GM04503 (cell line): ENCODE measurements around the gene ADAM17.
"Not testable (repeated sequence)": the region's sequence is repeated elsewhere in the genome, so short reads cannot be mapped to it uniquely, and the experiment has no call there.

Source experiments
- DNase-seq: peaks from one replicate; pipeline ENCODE4 v3.0.0-alpha.2; 2012; ENCODE audit warnings: low read depth

The ADAM17 gene

DNA sequence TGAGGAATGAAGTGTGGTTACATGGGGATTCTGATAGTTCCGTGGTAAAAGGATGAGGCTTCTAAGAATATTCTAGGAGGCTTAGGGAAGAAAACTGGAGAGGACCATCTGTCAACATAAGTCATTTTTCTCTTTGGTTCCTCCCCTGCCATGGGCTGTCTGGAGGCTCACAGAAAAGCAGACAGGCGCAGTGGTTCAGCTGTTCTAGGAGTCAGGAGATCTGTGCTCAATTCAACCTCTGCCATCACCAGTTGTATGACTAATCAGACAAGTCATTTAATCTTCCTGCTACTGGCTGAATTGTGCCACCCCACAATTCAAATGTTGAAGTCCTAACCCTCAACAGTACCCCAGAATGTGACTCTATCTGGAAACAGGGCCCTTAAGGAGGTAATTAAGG is 36.4 kb downstream of the ADAM17 start:
- DNase-seq = no peak

DNA sequence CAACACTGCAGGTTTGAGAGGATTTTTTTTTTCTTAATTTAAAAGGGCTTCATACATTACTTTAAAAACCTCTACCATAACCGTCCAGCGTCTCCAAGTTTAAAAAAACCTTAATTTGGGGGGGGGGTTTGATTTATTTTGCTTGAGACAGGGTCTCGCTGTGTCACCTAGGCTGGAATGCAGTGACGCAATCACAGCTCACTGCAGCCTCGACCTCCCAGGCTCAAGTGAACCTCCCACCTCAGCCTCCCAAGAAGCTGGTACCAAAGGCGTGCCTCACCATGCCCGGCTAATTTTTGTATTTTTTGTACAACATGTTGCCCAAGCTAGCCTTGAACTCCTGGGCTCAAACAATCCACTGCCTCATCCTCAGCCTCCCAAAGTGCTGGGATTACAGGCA is 36.9 kb downstream of the ADAM17 start:
- no peak for DNase-seq

DNA sequence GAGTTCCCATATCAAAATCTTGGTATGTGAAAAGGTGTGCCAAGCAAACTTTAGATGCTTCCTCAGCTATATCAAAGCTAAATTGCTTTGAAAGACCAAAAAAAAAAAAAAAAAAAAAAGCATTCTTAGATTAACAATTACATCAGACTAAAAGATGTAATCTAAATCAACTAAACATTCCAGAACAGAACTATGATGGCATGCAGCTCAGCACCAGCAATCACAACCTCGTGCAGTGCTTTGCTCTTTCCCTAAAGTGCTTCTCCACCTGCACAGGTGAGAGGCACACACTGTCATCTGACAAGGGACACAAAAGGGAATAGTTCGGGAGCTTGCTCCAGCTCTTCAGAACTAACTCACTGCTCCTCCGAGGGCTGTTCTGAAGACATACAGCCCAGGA is 37.5 kb downstream of the ADAM17 start:
- DNase-seq = no peak

DNA sequence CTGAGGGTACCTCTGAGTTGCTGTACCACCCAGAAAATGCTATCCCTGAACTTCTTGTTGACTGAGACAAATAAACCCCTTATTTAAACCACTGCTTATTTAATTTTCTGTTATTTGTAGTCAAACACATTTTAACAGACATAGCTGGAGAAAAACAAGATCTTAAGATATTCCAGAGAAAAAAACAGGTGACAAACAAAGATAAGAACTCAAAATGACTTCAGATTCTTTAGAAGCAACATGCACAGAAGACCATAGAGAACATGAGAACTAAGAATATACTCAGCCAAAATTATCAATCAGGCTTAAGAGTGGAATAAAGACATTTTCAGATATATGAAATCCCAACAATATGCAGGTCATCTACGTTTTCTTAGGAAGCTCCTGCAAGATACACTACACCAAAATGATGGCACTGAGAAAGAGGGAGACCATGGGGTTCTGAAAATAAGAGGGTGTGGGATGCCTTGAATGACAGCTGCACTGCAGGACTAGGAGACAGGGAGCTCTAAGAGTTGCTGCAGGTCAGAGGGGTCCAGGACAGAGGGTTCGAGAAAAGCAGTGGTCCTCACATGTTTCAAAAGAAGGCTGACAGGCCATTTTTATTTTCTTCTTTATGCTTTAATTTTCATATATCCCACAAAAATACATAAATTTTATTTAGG is 38.4 kb downstream of the ADAM17 start:
- no peak for DNase-seq

DNA sequence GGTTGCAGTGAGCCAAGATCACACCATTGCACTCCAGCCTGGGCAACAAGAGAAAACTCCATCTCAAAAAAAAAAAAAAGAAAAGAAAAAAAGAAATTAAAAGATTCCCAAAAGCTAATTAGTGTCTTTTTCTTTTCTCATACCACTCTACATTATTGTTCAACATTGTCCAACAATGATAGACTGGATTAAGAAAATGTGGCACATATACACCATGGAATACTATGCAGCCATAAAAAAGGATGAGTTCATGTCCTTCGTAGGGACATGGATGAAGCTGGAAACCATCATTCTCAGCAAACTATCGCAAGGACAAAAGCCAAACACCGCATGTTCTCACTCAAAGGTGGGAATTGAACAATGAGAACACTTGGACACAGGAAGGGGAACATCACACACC is 41.7 kb downstream of the ADAM17 start:
- not testable (repeated sequence) for DNase-seq

DNA sequence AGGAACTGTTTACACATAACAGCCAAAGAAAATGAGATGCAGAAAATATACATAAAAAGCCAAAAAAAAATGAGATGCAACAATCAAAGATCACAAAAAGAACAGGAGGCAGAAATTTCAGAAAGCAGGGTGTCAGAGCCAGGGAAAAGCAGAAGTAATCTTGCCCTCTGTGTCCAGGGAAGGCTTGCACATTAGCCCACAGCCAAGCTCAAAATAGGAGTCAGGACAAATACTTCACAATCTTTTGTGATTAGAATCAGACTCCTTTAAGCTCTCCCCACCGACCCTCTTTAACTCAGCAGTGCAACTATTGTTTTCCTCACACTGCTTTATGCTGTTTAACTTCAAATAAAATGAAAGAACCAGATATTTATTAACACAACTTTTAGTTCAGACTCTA is 46.7 kb downstream of the ADAM17 start:
- DNase-seq = no peak

DNA sequence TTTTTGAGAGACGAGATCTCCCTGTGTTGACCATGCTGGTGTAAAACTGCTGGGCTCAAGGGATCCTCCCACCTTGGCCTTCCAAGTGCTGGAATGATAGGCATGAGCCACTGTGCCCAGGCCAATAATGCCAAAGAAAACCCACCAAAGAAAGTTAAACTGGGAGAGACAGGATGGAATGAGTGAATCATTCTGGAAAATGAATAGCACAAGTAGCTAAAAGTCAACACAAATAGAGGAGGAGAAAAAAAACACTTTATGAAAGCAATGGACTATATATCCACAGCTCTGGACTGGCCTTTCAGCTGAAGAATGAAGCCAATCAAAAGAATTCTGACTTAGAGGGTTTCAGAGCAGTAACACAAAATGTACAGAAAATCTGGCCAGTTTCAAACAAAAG is 57.4 kb downstream of the ADAM17 start:
- no peak for DNase-seq

DNA sequence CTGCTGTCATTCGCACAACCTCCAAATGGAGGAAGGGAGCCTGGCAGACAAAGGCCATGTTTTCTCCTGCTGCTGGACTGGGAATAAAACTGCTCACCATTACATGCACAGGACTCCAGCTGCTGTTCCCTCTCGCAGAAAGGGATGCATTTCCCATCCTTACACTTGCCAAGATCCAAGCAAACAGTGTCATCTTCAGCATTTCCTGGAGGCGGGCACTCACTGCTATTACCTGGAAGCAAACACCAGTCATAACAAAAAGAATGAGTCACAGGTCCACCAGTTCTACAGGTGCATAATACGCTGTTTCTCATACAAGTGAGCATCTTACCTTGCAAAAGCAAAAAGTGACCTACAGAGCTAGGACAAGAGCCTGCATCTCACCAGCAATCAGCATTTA is 58.6 kb downstream of the ADAM17 start:
- no peak for DNase-seq

DNA sequence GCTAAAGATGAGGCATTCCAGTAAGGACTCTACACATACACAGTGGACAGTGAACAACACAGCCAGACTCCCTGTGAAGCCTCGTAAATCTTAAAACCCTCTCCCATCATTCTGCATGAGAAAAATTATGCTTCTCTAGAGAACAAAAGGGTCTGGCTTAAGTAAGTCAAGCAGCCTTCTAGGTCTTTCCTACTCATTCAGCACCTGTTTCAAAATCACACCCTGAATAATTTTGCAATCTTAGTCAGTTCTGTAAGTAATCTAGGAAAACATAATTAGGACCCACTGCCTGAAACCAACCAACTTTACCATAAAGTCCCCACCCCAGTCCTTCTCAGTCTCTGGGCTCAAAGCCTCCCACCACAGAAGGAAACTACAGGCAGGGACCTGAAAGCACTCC is 61.5 kb downstream of the ADAM17 start:
- no peak for DNase-seq

DNA sequence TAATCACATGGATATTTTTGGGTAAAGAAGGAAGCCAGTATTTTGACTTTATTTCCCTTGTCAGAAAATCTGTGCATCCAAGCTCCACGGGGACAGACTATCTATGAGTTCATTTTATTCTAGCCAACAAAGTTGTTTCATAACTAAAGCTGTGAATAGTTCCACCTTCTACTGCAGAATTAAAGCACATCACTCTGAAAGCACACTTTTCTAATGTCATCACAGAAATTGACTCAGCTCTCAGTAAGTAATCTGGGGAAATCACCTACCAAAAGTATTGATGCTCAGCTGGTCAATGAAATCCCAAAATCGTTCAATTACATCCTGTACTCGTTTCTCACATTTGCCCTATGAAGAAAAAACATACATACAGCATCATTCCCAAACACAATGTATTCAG is 62.2 kb downstream of the ADAM17 start:
- no peak for DNase-seq

DNA sequence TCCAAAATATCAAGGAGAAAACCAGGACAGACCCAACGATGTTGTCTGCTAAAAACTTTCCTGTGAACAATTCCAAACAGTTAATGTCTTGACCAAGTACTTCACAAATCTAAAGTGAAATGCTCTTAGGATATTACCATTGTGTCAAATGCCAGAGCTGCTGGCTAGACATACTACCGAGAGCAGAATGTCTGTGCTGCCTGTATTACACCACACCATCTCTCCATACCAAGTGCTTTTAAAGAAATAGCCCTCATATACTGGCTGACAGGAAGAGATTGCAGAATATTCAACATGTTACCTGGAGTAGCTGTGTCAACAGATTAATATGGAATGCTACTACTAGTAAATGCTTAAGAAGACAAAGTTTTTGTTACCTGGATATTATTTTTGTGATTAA is 62.7 kb downstream of the ADAM17 start:
- no peak for DNase-seq

DNA sequence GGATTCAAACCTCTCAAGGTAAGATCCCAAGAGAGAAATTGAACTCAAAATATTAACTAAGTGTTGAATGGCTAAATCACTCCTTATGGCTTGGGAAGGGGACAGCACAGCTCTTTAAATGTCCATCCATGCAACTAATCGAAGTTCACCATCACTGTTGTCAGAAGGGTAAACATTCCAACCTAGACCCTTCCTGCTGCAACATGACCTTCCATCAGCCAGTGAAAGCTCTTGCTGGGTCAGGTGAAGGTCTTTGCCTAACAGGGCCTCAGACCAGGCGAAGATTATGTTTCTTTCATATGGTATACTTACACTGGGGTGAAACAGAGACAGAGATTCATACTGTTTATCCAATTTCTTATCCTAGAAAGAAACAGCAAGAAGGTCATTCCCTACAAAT is 64.8 kb downstream of the ADAM17 start:
- no peak for DNase-seq

DNA sequence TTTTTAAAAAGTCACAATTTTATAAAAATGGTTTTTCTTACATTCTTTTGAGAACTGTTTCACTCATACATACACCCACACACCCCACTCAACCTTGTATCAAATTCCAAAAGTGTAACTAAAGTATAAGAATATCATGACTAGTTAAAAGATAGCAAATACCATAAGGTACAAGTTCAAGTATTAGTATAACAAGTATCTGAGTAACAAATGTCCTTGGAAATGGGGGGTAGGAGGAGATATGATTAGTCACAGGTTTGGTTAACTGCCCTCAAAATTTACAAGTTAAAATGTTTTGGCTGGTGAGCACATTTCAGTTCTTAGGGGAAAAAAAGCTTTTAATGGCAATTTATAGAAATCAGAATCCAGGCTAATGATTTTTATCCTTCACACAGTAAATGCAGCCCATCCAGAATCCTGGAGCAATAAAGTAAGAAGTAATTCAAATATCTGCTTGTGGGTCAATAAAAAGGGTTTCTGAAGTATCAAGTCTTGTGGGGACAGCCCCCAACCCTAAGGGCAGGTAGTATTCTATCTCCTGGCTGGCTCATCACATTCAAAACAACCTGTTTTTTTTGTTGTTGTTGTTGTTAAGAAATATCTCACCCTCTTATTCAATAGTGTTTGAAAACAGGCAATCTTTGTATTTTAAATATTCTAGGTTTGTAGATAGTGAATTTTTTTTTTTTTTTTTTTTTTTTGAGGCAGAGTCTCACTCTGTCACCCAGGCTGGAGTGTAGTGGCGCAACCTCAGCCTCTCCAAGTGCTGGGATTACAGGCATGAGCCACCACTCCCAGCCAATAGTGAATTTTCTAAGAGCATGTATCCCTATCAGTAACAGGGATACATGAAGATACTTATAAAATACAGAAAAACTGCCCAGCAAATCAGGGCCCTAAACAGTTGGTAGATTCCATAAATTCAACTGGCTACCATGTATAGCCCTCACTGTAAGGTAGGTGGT is 66.8 kb downstream of the ADAM17 start:
- no peak for DNase-seq

DNA sequence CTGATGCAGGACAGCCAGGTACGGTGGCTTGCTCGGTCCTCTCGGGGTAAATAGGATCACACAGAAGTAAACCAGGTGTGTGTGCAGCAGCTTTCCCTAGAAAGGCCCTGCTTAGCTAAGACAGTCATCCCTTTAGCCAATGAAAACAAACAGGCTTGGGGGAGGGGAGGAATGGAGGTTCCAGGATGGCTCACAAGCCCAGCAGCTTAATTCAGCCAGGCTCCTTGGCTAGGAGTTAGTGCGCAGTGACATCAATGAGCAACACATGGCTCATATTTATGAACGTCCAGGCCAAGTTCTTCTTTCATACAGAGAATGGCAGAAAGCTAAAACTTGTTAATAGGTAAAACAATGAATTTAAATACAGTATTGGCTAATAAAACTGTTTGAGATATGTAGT is 71.1 kb downstream of the ADAM17 start:
- DNase-seq = no peak

DNA sequence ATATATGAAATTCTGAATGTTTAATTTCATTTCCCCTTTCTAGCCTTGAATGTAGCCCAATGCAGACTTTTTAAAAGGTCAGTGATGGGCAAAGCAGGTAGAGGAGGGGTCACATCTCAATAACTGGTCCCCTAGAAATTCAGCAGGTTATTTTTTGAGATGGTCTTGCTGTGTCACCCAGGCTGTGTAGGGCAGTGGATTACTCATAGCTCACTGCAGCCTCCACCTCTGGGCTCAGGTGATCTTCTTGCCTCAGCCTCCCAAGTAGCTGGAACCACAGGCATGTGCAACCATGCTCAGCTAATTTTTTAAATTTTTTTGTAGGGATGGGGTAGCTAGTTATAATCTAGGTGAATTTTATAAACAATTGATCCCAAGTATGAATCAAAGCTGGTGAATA is 72.5 kb downstream of the ADAM17 start:
- DNase-seq = no peak

DNA sequence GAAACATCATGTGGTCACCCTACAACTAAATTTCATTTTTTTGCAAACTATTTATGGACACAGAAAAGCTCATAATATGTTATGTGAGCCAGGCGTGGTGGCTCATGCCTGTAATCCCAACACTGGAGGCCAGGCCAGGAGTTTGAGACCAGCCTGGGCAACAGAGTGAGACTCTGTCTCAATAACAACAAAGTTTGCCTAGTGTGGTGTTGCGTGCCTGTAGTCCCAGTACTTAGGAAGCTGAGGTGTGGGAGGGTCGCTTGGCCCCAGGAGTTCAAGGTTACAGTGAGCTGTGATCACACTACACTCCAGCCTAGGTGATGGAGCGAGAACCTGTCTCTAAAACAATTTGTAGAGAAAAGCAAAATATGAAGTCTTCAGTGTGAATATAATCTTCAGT is 75.5 kb downstream of the ADAM17 start:
- DNase-seq = no peak

DNA sequence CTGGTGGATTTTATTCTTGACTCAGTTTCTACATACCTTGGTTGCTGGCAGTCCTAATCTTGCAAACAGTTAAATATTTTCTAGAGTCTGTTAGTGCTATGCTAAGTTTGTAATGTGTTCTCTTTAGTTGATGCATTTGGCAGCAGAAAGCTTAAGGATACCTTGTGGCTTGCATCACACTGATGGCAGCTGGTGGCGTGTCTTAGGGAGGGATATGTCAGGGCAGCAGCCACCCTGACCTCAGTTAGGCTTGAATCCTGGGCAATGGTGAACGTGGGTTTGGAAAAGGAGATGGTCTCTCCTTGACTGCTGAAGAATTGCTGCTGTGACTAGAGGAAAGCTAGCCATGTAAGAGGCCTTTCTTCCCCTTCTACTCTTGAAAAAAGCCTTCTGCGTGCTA is 77.1 kb downstream of the ADAM17 start:
- no peak for DNase-seq

DNA sequence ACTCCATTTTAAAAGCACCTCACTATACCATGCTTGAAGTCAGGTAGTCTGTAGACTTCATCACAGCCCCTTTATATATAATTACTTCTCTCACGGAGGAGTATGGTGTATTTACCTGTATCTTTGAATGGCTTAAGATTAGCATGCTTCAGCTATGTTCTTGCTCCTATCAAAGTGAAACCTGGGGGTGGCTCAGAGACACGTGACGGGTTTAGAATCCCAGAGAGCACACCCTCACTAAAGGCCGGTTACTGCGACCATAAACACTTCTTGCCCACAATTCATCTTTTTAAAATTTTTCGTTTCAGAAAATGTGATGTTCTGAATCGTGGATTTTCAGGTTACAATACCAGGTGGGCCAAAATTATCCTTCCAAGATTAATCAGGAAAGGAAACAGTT is 77.7 kb downstream of the ADAM17 start:
- DNase-seq = no peak

DNA sequence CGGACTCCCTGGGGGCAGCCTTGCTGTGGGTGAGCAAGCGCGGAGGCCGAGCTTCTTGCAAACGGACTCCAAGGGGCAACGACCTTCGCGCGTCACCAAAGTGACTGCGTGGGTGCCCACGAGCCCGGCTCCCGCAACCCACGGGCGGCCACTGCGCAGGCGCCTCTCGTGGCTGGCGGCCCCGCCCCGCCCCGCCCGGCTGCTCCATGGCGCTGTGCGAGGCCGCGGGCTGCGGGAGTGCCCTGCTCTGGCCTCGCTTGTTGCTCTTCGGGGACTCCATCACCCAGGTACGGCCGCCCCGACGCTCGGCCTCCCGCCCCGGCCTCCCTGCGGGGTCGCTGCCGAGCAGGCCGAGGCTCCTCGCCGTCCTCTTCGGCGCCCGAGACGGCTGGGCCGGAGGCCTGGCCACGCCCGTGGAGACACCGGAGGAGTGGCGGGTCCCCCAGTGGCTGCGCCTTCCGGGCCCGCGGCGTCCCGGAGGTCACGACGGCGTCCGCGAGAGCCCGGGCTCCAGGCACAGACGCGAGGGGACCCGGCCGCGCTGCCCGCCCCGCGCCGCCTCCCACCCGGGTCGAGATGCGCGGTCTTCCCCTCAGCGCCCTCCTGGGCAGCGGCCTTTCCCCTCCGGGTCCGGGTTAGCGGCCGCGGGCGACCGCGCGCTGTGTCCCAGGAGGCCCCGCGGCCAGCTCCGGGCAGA is 81.1 kb downstream of the ADAM17 start, which contains the start of gene IAH1:
Gene IAH1, plus strand, starts transcription at position 191 of the 697 bp plus-strand sequence. Its CDS starts 16 bp downstream, at position 207.
- no peak for DNase-seq

DNA sequence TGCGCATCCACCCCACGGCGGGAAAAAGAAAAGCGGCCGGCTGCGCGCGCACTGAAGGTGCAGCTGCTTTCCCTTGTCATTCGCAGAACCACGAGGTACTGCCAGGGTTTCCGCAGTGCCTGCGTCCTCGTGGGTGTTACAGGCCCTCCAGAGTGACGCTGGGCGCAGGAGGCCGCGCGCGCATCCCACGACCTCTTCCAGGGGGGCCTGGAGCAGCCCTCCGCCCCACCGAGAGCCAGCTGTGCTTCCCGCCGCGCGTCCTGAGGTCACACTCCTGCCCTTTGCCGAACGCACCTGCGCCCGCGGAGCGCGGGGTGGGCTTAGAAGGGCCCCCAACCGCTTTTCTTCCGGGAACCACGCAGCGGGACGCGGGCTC is 81.7 kb downstream of the ADAM17 start:
- DNase-seq = no peak

DNA sequence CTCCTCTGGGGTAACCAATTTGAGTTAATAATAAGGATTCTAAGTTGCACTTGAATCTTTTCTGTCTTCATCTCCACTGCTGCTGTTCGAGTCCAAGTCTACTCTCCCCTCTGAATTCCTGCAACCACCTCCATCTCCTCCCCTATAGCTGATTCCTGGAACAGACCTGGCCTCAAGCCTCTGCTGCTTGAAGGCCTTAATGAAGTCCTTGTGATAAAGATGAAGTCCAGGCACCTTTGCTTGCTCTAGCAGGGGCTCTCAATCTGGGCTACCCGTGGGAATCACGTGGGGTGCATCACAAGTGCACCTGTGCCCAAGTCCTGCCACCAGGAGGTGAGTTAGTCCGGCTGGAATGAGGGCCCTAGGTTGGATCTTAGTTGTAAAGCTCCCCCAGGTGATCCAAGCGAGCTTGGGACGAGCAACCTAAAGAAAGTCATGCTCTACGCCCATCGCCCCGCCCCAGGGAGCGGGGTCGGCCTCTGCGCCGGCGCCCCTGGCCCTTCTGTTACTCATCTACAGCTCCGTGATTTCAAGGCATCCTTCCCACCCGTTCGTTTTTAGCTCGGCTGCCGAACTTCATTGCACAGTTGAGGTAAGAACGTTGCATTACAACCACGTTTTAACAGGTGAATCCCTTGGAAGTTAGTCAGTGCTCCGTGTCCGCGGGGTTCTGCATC is 82.2 kb downstream of the ADAM17 start:
- DNase-seq = no peak

DNA sequence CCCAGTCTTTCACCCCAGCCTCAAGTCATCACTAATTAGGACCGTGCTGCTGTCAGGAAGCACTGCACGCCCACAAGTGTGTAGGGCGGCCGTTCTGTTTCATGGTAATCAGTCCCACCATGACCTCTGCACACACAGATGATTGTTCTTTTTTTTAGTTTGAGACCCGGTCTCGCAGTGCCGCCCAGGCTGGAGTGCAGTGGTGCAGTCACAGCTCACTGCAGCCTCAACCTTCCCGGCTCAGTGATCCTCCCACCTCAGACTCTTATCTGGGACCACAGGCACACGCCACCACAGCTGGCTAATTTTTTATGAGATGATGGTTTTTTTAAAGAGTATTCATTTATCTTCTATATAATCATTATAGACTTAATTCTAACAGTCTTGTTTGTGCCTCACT is 83.1 kb downstream of the ADAM17 start:
- no peak for DNase-seq
